HG03097 (cell line): Measurements from ENCODE around the gene FGGY.
A peak's percentile ranks its signal among the peaks of the same experiment; 100 is the strongest.

Experiments
- ATAC-seq: cut with Tn5 transposase; IDR thresholded peaks from one replicate; pipeline ENCODE4 v1.9.1; 2021; ENCODE audit not compliant: unreplicated experiment, low FRiP score

Gene FGGY

GRCh38 chr1:59314776-59315528, 18.1 kb downstream of the FGGY start:
- no peak for ATAC-seq

- ATAC-seq: no peak
Measured at GRCh38 chr1:59315529-59316463, 18.9 kb downstream of the FGGY start.

- ATAC-seq: no peak
Measured at GRCh38 chr1:59316497-59317128, 19.7 kb downstream of the FGGY start.

GRCh38 chr1:59317343-59317742, 20.4 kb downstream of the FGGY start:
- ATAC-seq: no peak

- no peak for ATAC-seq
Measured at GRCh38 chr1:59317780-59318179, 20.9 kb downstream of the FGGY start.

- ATAC-seq: no peak
Measured at GRCh38 chr1:59318271-59318860, 21.5 kb downstream of the FGGY start.

GRCh38 chr1:59322394-59322793, 25.5 kb downstream of the FGGY start:
- no peak for ATAC-seq

- ATAC-seq: no peak
Measured at GRCh38 chr1:59322814-59323213, 25.9 kb downstream of the FGGY start.

- no peak for ATAC-seq
Measured at GRCh38 chr1:59323879-59324278, 27.0 kb downstream of the FGGY start.

- ATAC-seq: no peak
Measured at GRCh38 chr1:59328353-59328752, 31.5 kb downstream of the FGGY start.

- no peak for ATAC-seq
Measured at GRCh38 chr1:59329412-59330053, 32.6 kb downstream of the FGGY start.

- no peak for ATAC-seq
Measured at GRCh38 chr1:59331686-59332620, 35.1 kb downstream of the FGGY start.

- no peak for ATAC-seq
Measured at GRCh38 chr1:59332983-59333382, 36.1 kb downstream of the FGGY start.

GRCh38 chr1:59333626-59334277, 36.9 kb downstream of the FGGY start:
- no peak for ATAC-seq

GRCh38 chr1:59340411-59341307, 43.8 kb downstream of the FGGY start:
- peak; percentile 63 for ATAC-seq

- ATAC-seq: no peak
Measured at GRCh38 chr1:59342801-59343575, 46.1 kb downstream of the FGGY start.

- ATAC-seq: no peak
Measured at GRCh38 chr1:59343576-59343840, 46.6 kb downstream of the FGGY start.
